ENCODE data around the gene DGAT2.

DNA sequence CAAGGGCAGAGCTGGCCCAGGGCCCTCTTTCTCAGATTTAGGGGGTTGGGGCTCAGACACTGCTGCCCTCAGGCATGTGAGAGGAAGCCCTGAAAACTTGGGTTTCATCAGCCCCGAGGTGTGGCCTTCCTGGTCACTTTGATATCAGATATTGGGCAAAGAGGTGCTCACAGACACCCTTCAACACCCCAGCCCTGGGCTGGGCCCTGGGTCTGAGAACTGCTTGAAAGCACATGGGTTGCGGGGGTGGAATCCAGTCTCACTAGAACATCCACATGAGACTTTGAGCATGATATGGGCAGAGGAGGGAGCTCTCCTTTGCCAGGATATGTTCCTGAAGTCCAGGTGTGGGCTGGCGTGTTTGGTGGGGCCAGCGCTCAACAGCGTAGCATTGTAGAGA is 10.4 kb downstream of the DGAT2 start:
- TF ChIP-seq POLR2AphosphoS5 (IDR thresholded peaks at IDR 0.05; ENCODE audit: low read depth, low read length) (no peak), POLR2A (IDR thresholded peaks at IDR 0.05; ENCODE audit: low read depth, low read length) (no peak), TAF1 (IDR thresholded peaks at IDR 0.05; ENCODE audit: borderline replicate concordance, low read depth, low read length) (no peak)
